PC-3 (cell line): ENCODE measurements around the gene VSTM5.

Experiments
- EZH2 ChIP-seq: fragments of 300-600 bp; sonication (generic); IDR thresholded peaks from one replicate; pipeline ENCODE4 v1.6.1; 2017; ENCODE audit warnings: antibody characterized with exemption, mild to moderate bottlenecking, low read length; ENCODE audit not compliant: unreplicated experiment
- EZH2phosphoT487 ChIP-seq: fragments of 300-600 bp; sonication (generic); IDR thresholded peaks from 2 replicates; pipeline ENCODE4 v1.6.1; 2018; ENCODE audit warnings: mild to moderate bottlenecking, antibody characterized with exemption, low read length, borderline replicate concordance
- TF ChIP-seq, protein P1 (sequence below): fragments of 300-600 bp; sonication (generic); conservative IDR thresholded peaks from 2 replicates; pipeline ENCODE4 v1.5.1; 2017; ENCODE audit warnings: antibody characterized with exemption, low read depth, mild to moderate bottlenecking, low read length

- TF ChIP-seq, protein P1, sequence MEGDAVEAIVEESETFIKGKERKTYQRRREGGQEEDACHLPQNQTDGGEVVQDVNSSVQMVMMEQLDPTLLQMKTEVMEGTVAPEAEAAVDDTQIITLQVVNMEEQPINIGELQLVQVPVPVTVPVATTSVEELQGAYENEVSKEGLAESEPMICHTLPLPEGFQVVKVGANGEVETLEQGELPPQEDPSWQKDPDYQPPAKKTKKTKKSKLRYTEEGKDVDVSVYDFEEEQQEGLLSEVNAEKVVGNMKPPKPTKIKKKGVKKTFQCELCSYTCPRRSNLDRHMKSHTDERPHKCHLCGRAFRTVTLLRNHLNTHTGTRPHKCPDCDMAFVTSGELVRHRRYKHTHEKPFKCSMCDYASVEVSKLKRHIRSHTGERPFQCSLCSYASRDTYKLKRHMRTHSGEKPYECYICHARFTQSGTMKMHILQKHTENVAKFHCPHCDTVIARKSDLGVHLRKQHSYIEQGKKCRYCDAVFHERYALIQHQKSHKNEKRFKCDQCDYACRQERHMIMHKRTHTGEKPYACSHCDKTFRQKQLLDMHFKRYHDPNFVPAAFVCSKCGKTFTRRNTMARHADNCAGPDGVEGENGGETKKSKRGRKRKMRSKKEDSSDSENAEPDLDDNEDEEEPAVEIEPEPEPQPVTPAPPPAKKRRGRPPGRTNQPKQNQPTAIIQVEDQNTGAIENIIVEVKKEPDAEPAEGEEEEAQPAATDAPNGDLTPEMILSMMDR, result no peak
- no peak for TF ChIP-seq EZH2
- TF ChIP-seq EZH2phosphoT487, result no peak
These were observed 36.4 kb downstream of the VSTM5 start for GRCh38 chr11:93813974-93814373.
